HUDEP-2 (cell line): ENCODE data around the gene UBE3B.

Experiments
- DNase-seq, 76 experiments: peaks; one replicate each; lab custom pipeline; 2025; ENCODE audit not compliant: unreplicated experiment in 76 of 76; lab: John Stamatoyannopoulos, UW

Gene UBE3B

GRCh38 chr12:109524466-109525278 is 47.2 kb downstream of the UBE3B start:
- no peak for DNase-seq

DNA sequence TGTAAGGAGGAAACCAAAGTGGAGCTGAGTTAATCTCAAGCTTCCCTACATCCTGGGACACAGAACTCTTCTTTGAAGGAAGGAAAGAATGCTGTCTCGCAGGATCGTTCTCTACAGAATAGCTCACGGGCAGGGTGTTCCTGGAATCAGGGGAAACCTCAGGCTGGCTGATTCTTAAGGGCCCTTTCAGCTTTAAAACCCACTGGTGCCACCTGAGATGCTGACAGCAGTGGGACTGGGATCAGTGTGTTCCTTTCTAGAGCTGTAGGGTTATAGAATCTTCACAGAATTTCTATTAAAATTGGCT is 47.8 kb downstream of the UBE3B start:
- no peak for DNase-seq

GRCh38 chr12:109527489-109528123 is 50.2 kb downstream of the UBE3B start:
- DNase-seq: no peak

DNA sequence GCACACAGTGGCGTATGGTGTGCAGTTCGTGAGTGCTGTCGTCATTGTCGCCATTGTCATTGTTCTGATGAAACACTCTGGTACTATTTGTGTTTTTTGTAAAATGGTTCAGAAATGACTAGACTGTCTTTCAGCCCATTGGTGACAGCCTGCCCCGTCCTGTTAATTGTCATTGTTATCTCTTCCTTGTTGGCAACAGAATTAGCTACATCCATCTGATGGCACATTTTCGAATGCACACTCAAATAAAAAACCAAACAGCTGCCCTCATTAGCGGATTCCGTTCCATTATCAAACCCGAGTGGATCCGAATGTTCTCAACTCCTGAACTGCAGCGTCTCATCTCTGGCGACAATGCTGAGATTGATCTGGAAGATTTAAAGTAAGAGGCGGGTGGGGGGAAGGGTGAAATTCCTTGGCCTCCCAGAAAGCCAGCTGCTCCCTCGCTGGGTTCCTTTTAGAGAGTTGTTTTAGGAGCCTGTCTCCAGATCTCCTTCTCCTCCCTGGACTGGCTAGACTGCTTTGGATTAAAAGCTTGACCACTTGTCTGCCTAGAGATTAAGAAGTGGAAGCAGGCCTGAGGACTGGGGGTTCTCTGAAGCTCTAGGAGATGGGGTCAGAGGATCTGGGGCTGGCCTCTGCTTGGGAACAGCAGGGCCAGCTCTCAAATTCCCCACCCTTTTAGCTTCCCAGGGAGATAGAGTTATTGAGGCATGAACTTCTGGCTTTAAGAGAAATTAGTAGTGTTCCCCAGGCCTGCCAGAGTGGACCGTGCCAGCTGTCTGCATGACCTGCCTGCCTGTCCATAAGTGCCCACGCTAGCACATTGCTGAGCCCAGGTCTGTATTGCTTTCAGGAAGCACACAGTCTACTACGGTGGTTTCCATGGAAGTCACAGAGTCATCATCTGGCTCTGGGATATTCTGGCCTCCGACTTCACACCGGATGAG is 52.5 kb downstream of the UBE3B start:
- no peak for DNase-seq

- DNase-seq: no peak
These were observed 54.0 kb downstream of the UBE3B start for GRCh38 chr12:109531411-109531810.

DNA sequence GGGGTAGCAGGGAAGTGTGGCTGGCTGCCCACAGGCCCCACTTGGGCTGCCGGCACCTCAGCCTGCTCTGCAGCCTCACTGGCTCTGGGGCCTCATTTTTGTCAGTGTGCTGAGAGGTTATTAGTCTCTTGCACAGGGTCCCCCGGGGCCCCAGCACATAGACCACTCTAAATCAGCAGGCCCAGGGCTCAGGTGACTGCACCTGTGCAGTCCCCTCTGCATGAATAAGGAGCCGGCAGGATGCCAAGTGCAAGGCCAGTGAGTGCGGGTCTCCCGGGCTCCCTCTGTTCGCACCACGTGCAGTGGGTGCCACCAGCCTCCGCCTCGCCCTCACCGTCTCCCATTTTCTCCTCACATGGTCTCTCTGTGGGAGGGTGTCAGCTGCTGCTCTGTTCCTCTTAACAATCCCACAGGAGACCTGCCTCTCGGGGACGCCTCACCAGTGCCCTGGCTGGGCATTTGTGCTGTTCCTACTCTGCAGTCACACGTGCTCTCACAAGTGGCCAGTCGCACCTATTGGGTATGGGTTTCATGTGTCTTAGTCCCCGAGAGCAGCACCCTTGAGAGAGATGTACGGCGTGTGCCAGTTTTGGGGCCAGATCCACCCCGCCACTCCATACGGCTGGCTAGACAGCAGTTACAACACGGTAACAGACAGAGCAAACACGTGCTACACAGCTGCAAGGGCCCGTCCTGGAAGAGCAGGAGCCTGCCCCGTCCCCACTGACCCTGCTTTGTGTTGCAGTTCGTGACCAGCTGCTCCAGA is 55.5 kb downstream of the UBE3B start:
- DNase-seq: no peak

DNA sequence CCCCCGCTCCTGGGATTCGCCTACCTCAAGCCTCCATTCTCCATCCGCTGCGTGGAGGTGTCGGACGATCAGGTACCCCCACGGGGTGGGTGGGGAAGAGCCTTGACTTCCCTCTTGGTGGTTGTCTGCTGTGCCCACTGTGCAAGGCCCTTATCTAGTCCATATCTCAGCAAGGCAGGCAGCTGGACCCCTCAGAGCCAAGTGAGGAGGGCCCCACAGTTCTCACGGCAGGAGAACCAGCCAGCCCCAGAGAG is 56.0 kb downstream of the UBE3B start:
- no peak for DNase-seq

- DNase-seq: no peak
These were observed 57.0 kb downstream of the UBE3B start for GRCh38 chr12:109534456-109534855.

DNA sequence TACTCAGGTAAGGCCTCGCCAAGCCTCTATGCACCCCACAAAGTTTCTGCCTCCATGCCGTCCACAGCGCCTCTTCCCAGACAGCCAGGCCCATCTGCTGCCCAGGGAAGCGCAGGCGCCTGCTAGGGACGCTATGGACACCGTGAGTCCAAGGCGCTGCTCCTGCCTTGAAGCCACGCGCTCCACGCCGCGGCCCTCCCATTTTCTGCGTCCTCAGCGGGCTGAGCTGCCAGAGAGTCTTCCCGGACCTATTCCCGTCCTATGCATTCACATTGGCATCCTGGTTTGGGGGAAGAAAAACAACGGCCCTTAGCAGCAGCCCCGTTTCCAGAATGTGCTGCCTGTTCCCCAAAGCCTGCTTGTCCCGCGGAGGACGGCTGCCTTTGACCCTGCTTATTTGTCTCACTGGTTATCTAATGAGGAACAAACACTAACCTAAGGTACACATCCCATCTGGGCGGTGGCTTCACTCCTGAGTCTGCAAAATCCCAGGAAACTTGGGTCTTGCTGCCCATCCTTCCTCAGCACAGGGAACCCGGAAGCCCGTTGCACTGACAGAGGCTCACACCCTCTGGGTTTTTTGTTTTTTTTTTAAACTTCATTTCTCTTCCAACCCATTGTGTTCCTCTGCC is 57.9 kb downstream of the UBE3B start:
- DNase-seq: no peak

GRCh38 chr12:109535863-109536250 is 58.4 kb downstream of the UBE3B start:
- no peak for DNase-seq

- DNase-seq: no peak
These were observed 59.7 kb downstream of the UBE3B start for GRCh38 chr12:109537136-109537535.

DNA sequence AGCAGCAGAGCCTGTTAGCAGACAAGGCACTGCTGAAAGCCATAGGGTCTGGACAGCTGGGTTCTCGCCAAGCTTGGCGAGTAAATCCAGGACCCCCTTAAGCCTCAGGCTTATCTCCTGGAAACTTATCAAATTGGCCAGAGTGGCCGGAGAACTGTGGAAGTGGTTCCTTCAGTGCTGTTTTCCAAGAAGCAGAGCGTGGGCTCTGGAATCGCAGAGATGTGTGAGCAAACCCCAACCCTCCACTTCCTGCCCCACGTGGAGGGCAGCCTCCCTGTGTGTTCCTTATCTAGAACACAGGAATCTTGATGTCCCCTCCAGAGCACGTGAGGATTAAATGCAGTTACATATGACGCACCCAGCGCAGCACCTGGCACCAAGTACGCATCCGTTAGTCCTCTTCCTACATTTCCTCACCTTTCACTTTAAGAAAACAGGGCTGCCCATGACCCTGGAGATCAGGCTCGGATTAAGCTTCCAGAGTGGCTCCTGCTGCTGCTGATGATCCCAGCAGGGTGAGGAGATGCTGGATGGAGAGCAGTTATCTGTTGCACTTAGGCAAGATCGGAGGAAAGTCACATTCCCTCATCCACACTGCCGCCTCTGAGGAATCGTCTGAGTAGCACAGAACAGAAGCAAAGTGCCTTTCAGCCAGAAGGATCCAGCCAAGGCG is 60.9 kb downstream of the UBE3B start:
- DNase-seq: no peak

- no peak for DNase-seq
These were observed 62.1 kb downstream of the UBE3B start for GRCh38 chr12:109539508-109539907.

- no peak for DNase-seq
These were observed 63.3 kb downstream of the UBE3B start for GRCh38 chr12:109540526-109541412.

GRCh38 chr12:109541413-109541726 is 63.9 kb downstream of the UBE3B start:
- DNase-seq: no peak

- DNase-seq: no peak
These were observed 64.6 kb downstream of the UBE3B start for GRCh38 chr12:109542014-109542413.

GRCh38 chr12:109542876-109543275 is 65.4 kb downstream of the UBE3B start:
- no peak for DNase-seq

DNA sequence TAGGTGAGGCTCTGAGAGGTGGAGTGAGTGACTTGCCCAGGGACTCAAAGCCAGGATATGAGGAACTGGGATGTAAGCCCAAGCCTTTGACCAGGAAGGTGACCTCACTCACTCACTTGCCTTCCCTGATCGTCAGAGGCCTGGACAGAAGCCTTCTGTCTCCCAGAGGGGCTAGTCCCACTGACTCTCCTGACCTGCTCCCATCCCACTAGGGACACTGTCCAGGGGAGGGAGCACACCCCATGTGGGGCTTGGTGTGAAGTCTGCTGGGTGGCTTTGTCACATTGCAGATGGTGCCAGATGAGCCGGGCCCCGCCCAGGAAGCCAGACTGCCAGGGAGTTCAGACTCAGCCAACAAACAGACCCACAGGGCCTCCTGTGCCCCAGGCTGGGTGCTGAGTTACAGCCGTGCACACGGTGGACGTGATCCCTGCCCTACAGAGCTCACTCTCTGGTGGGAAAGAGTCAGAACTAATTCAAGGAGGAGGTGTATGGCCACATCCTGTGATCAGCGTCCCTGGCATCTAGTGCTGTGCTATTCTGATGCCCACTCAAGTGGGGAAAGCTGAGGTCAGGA is 67.6 kb downstream of the UBE3B start:
- DNase-seq: peak in 37 of 76 experiments; percentile 8 to 54 (median 22)

DNA sequence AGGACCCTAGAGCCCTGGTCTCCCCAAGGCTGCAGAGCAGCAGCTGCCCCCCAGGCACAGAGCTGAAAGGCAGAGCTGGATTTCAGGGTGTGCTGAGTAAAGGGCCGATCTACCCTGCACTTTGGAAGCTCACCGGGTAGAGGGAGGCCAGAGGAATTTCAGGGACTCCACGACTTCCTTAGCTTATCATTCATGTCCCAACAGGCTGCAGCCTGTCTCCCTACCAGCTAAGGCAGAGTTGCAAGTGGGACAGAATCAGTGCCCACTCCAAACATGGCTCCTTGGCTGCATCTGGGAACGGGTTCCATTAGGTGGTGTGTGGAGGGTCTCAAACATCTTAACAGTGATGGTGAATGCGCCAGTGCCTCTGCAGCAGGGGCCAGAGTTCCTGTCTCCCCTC is 68.4 kb downstream of the UBE3B start:
- no peak for DNase-seq
